ENCODE data around the gene CCNI. TPM values are rescaled to one million over a fixed set of nuclear protein-coding genes. Genes with fewer than 3 reads are reported as not detected.

The CCNI gene
- total RNA-seq, 1 donor from 2014 or later = 510 TPM

Other genes with a start within 250 kb of the CCNI start
- gene SOWAHB, start 177.8 kb downstream of the CCNI start, total RNA-seq = 3.9 TPM
- 238 TPM for gene SEPTIN11, start 126.2 kb downstream of the CCNI start, total RNA-seq
- gene CCNG2, start 81.2 kb upstream of the CCNI start, total RNA-seq = 101 TPM

Measured in temporal lobe (tissue), 1 donor.